ENCODE data around the gene KLHDC4.

The KLHDC4 gene

DNA sequence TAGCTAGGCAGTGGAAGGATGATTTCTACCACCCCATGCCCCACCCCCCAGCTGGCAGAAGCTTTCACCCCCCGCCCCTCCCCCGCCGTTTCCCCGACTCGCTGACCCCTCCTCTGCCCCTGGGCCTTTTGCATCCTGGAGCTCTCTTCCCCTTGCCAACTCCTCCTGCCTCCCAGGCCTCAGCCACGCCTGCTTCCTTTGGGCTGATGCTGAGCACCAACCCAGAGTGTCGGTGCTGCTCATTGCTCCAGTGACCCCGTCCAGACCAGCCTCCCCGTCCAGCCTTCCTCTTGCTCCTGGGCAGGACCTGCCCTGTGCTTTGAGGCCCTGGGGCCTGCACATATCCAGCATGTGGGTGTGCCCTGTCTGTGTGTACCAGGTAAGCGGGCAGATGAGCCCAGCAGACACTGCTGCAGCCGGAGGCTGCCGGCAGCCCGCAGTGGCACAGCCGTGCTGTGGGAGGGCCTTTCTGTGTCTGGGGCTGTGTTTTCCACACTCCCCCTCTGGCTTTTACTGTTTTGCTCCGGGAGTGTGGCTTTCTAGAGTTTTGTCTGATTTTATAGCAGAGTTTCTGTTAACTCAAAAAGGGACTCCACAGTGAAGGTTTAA lies 90.6 kb downstream of the KLHDC4 start:
- TF ChIP-seq, protein P1, sequence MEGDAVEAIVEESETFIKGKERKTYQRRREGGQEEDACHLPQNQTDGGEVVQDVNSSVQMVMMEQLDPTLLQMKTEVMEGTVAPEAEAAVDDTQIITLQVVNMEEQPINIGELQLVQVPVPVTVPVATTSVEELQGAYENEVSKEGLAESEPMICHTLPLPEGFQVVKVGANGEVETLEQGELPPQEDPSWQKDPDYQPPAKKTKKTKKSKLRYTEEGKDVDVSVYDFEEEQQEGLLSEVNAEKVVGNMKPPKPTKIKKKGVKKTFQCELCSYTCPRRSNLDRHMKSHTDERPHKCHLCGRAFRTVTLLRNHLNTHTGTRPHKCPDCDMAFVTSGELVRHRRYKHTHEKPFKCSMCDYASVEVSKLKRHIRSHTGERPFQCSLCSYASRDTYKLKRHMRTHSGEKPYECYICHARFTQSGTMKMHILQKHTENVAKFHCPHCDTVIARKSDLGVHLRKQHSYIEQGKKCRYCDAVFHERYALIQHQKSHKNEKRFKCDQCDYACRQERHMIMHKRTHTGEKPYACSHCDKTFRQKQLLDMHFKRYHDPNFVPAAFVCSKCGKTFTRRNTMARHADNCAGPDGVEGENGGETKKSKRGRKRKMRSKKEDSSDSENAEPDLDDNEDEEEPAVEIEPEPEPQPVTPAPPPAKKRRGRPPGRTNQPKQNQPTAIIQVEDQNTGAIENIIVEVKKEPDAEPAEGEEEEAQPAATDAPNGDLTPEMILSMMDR (IDR thresholded peaks at IDR 0.05): no peak

DNA sequence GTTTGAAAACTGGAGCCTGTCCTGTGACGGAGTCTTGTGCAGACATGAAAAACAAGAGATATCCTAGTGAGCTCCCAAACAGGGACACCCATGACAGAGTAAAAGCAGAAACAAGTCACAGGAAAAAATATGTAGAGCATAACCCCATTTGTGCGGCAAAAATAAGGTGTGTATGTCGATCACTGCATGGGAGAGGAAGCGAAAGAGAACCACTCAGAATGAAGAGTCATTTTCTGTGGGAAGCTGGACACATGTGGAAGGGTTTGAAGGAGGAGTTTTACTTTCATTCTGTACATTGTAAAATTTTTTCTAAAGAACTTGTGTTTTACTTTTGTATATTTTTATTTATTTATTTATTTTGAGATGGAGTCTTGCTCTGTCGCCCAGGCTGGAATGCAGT lies 91.4 kb downstream of the KLHDC4 start:
- TF ChIP-seq, protein P1 (IDR thresholded peaks at IDR 0.05): no peak

DNA sequence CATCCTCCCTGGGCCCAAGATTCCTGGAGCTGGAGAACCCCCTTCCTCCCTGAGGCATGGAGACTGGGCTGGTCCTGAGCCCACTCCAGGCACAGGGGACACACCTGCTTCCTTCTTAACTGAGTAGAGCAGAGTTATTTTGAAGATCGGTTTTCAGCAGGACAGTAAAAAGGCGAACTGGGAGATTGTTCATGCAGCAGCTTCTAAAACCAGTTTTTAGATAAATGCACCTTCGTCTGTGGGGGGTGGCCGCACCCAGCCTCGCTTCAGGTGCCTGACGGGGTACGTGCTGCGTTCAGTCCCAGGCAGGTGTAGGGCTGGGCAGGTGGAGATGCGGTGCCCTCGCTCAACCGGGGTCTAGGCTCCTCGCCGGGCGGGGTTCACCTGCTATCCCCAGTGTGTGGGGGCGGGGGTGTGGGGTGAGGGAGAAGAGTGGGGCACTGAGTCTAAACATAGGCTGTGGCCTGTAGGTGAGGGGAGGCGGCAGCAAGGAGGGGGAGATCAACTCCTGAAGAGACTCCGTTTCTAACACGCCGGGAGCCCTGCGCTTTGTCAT lies 94.0 kb downstream of the KLHDC4 start:
- TF ChIP-seq, protein P1 (IDR thresholded peaks at IDR 0.05): no peak

DNA sequence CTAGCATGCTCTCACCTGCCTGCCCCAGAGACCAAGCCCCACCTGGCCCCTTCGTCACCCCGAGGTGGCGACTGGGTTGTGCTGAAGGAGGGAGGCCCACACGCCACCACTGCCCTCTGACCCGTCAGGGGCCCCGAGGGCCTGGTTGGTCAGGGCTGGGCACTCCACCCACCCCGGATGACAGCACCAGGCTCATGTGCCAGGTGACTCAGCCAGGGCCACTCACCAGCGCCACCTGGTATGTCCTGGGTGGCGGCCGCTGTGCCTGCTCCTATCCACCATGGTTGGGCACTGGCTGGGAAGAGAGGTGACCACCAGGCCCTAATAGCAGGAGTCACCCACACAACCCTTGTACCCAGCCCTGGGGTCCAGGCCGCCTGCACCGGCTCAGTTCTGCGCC lies 94.6 kb downstream of the KLHDC4 start:
- TF ChIP-seq, protein P1 (IDR thresholded peaks at IDR 0.05): no peak

DNA sequence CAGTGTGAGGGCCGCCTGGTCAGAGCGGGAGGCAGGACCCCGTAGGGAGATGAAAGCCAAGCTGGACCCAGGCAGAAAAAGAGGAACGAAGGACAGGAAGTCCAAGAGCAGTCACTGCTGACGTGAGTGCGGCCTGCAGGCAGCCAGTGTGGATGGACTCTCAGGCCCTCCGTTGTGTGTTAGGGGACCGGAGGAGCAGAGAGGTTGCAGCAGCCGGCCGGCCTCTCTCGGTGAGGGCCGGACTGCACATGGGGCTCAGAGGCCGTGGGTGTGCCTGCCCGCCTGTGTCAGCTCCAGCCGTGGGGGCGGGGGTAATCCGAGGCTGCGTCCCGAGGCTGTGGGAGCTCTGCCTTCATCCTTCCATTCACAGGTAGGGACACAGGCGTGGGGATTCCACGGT lies 96.1 kb downstream of the KLHDC4 start:
- TF ChIP-seq, protein P1 (IDR thresholded peaks at IDR 0.05): no peak

DNA sequence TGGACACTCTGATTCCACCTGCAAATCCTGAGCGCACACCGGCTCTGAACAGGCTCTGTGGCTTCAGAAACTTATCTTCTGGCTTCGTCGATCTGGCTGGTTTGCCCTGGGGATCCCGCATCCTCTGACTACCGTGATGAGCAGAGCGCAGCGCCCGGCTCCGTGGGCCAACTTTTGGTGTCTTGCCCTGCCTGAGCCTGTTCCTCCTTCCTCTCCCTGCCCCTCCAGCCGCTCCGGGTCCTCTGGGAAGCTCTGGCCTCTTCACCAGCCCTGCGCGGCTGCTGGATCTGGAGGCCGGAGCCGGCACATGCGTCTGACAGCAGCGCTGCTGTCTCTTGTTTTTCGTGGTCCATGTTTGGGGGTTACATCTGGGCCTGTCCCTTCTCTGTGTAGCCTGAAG lies 97.8 kb downstream of the KLHDC4 start:
- TF ChIP-seq, protein P1 (IDR thresholded peaks at IDR 0.05): no peak

DNA sequence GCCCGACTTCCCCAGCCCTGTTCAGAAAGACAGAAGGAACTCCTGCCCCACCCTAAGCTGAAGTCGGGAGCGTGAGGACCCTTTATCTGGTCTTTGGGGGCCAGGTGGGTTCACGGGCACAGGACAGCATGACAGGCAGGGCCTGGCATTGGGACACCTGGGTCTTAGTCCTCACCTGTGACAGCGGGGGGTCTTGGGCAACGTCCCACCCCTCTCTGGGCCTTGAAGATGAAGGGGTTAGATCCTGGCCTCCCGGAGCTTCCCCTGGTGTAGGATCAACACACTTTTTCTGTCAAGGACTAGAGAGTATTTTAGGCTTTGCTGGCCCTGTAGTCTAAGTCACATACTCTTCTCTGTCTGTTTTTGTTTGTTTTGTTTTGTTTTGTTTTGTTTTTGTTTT lies 98.3 kb downstream of the KLHDC4 start:
- TF ChIP-seq, protein P1 (IDR thresholded peaks at IDR 0.05): no peak

DNA sequence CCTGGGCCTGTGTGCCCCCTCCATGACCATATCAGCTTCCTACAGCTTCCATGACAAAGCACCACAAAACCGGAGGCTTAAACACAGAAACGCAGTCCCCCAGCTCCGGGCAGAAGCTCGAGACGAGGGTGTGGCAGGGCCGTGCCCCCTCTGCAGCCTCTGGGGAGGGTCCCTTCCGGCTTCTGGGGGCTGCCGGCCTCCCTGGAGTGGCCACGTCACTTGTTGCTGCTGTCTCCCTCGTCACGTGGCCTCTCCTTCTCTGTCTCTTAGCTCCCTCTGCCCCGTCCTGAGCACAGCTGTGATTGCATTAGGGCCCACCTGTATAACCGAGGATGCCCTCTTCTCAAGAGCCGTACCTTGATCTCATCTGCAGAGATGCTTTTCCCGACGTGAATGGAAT lies 98.9 kb downstream of the KLHDC4 start:
- TF ChIP-seq, protein P1 (IDR thresholded peaks at IDR 0.05): no peak
